Measurements from ENCODE around the gene CCDC188. TPM values are rescaled to one million over a fixed set of nuclear protein-coding genes. Genes with fewer than 3 reads are reported as not detected.

Gene CCDC188
- total RNA-seq, 1 experiment from 2014 or later: not detected

DNA sequence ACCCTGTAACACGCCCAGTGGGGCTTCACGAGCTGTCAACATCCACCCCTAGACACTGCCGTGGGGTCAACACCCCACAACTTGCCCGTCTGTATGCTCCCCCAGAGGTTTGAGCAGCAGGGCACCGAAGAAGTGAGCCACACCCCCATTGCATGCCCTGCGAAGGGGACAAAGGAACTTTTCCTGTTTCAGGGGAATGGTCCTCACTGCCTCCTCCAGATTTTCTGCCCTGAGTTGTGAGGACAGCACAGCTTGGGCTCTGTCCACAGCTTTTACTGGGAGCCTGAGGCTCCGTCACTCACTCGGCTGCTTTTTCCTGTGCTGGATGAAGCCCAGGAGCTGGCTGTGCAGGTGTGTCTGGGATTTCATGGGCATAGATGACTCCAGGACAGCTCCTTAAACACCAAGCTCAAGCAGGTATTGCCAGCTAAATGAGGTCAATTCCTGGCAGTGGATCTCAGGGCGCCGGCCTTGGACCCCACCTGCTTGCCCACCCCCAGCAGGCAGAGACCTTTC lies 40.2 kb upstream of the CCDC188 start:
- H3K36me3 ChIP-seq (replicated peaks; ENCODE audit: control insufficient read depth, insufficient read depth, low read length): no peaks in the 10 kb centered on the region
- no peak for DNase-seq
- no peaks in the 10 kb centered on the region for H3K27me3 ChIP-seq (ENCODE audit: control insufficient read depth, insufficient read depth, low read length)
- no peak overlapping the region for H3K4me3 ChIP-seq (ENCODE audit: insufficient read depth, low read depth, low read length)

DNA sequence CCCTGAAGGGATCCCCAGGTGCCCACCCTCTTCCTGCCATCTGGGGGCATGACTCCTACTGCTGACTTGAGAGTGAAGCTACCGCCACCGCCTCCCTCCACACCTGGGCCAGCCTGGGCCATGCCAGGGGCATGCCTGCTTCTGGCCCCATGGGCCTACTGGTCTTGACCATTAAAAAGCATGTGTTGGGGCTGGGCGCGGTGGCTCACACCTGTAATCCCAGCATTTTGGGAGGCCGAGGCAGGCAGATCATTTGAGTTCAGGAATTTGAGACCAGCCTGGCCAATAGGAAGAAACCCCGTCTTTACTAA lies 37.7 kb upstream of the CCDC188 start:
- Histone ChIP-seq H3K4me3 (ENCODE audit: insufficient read depth, low read depth, low read length) (no peak overlapping the region), H3K36me3 (replicated peaks; ENCODE audit: control insufficient read depth, insufficient read depth, low read length) (no peaks in the 10 kb centered on the region), H3K27me3 (ENCODE audit: control insufficient read depth, insufficient read depth, low read length) (no peaks in the 10 kb centered on the region)
- DNase-seq: no peak

DNA sequence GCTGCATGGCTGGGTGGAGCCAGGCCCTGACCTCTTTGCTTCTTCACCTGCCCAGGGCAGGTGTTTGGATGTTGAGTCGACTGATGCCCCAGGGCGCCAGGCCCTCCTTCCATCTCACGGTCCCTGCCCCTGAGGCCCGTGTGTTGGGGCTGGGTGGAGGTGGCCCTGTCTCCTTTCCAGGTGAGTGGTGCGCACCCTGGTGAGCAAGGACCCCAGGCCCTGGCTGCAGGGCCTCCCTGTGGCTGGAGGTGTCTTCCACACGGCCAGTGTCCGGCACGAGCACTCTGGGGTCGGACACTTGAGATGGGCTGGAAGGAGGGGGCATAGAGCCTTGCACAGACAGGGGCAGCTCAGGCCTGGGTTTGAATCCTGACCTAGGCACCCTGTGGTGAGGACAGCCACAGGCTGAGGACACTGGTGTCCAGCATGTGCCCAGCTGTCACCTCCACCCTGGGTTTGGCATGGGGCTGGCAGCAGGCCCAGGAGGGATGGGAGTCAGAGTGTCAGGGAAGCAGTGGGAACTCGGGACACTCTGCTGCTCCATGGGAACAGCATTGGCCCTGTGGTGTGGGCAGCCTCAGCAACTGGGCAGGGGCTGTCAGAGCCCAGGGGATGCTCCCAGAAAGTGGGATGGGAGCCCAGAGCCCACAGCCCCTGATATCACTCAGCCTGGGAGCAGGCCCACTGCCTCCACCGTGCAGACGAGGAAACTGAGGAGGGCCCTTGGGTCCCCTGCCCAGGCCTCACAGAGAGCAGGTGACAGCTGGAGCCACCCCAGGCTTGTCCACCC lies 37.1 kb upstream of the CCDC188 start:
- DNase-seq: no peak
- no peak overlapping the region for H3K4me3 ChIP-seq (ENCODE audit: insufficient read depth, low read depth, low read length)
- no peaks in the 10 kb centered on the region for H3K36me3 ChIP-seq (replicated peaks; ENCODE audit: control insufficient read depth, insufficient read depth, low read length)
- no peaks in the 10 kb centered on the region for H3K27me3 ChIP-seq (ENCODE audit: control insufficient read depth, insufficient read depth, low read length)

DNA sequence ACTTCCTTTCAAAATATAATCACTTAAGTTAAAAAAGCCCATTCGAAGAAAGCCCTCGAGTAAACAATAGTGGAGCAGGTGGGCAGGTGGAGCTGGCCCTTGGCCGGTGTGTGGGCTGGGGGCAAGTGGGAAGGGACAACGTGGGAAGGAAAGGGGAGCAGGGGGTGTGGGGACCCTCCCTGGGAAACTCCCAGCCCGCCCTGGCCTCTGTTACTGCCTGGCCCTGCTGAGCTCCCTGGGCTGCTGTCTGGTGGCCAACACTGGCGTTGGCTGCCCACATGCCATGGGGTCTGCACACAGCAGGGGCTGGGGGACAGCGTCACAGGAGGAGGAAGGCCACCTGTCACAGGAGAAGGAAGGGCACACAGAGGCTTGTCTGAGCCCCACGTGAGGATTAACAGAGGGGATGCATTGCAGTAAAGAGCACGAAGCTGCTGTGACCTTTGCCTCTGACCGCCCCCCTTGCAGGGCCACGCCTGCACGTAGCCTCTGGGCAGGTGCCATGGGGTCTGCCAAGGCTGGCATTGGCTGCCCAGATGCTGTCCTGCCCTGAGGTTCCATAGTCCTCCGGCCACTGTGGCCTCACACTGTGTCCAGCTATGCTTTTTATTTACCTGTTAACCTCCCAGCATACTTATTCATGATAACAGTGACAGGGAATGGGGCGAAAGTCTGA lies 36.2 kb upstream of the CCDC188 start:
- Histone ChIP-seq H3K27me3 (ENCODE audit: control insufficient read depth, insufficient read depth, low read length) (no peaks in the 10 kb centered on the region), H3K4me3 (ENCODE audit: insufficient read depth, low read depth, low read length) (no peak overlapping the region), H3K36me3 (replicated peaks; ENCODE audit: control insufficient read depth, insufficient read depth, low read length) (no peaks in the 10 kb centered on the region)
- DNase-seq: no peak

DNA sequence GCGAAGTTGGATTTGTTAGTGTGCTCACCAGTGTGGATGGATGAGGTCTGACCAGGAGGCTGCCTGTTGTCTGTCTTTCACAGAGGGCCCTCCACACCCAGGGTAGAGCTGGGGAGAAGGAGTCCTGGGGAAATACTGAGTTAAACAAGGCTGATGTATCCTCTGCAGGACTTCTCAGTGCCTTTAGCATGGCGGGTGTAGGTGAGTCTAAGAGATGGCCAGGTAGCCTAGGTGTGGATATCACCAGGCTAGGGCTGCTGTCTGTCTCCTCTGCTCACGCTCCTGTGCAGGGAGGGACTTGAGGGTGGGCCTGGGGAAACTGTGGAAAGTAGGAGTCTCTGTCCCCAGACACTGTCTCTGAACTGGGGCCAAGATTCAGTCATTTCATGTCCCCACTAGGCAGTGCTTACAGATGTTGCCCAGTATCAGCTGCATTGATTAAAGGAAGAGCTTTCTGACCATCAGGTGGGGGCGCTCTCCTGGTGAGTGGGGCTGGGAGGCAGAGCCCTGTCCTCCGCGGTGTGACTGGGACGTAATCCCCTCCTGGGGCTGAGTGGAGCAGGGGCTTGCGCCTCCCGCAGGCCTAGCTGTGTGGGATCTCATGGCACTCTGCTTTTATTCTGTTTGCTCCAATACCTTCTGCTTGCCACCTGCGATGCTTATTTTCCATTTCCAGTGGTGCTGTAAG lies 35.5 kb upstream of the CCDC188 start:
- H3K4me3 ChIP-seq (ENCODE audit: insufficient read depth, low read depth, low read length): no peak overlapping the region
- no peaks in the 10 kb centered on the region for H3K36me3 ChIP-seq (replicated peaks; ENCODE audit: control insufficient read depth, insufficient read depth, low read length)
- H3K27me3 ChIP-seq (ENCODE audit: control insufficient read depth, insufficient read depth, low read length): no peaks in the 10 kb centered on the region
- DNase-seq: peak; percentile 97

DNA sequence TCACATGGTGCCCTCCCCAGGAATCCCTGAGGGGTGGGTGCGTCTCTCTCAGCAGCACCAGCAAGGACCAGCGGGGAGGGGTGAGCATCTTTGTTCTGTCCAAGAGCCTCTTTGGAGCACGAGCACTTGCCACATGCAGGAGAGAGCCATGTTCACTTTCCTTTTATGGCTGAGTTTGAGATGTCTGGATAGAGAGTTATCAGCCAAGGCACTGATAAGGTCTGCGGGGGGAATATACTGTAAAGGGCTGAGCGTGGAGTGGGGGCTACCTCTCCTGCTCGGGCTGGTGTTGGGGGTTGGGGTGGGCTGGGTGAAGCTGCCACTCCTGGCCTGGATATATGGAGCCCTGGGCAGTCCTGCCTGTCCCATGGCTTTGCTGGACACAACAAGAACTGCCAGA lies 34.9 kb upstream of the CCDC188 start:
- DNase-seq: no peak
- H3K27me3 ChIP-seq (ENCODE audit: control insufficient read depth, insufficient read depth, low read length): no peaks in the 10 kb centered on the region
- no peak overlapping the region for H3K4me3 ChIP-seq (ENCODE audit: insufficient read depth, low read depth, low read length)
- H3K36me3 ChIP-seq (replicated peaks; ENCODE audit: control insufficient read depth, insufficient read depth, low read length): no peaks in the 10 kb centered on the region

DNA sequence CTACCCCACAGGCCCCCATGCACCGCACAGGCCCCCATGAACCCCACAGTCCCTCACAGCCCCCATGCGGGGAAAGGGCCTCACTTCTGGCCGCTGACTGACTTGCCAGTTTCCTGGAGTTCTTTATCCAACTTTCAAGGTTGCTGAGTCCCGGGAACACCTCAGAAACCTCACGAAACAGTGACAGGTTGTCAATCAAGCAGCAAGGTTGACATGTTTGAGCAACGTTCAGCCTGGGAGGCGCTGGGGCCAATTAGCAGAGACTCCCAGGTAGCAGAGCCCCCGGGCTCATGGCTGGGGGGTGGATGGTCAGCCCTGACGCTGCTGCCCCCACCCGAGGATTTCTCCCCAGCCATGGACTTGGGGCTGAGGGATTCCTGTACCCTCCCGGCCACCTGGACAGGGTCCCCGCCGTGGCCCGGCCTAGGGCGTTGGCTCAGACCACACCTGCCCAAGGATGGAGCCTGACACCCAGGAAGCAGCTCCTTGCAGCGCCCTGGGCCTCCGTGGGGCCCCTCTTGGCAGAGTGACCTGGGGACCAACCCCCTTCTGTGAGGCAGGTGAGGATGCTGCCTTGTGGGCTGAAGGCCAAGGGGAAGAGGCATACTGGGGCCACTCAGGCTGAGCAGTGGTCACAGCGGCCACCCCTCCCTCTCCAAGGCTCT lies 33.8 kb upstream of the CCDC188 start:
- Histone ChIP-seq H3K36me3 (replicated peaks; ENCODE audit: control insufficient read depth, insufficient read depth, low read length) (no peaks in the 10 kb centered on the region), H3K27me3 (ENCODE audit: control insufficient read depth, insufficient read depth, low read length) (no peaks in the 10 kb centered on the region), H3K4me3 (ENCODE audit: insufficient read depth, low read depth, low read length) (no peak overlapping the region)
- no peak for DNase-seq

DNA sequence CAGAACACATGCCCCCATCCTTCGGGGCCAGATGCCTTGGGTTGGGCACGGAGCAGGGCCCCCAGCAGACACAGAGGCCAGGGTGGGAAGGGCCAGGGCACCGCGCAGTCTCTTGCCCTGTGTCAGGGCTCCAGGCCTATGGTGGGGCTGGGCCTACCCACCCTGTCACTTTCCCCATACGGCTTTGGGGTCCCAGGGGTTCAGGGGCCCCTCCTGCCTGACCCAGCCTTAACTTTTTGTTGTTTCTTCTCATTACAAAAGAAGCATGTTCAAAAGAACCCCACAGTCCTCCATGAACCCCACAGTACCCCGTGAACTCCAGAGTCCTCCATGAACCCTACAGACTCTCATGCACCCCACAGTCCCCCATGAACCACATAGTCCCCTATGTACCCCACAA lies 33.0 kb upstream of the CCDC188 start:
- no peaks in the 10 kb centered on the region for H3K27me3 ChIP-seq (ENCODE audit: control insufficient read depth, insufficient read depth, low read length)
- no peak overlapping the region for H3K4me3 ChIP-seq (ENCODE audit: insufficient read depth, low read depth, low read length)
- H3K36me3 ChIP-seq (replicated peaks; ENCODE audit: control insufficient read depth, insufficient read depth, low read length): no peaks in the 10 kb centered on the region
- no peak for DNase-seq

DNA sequence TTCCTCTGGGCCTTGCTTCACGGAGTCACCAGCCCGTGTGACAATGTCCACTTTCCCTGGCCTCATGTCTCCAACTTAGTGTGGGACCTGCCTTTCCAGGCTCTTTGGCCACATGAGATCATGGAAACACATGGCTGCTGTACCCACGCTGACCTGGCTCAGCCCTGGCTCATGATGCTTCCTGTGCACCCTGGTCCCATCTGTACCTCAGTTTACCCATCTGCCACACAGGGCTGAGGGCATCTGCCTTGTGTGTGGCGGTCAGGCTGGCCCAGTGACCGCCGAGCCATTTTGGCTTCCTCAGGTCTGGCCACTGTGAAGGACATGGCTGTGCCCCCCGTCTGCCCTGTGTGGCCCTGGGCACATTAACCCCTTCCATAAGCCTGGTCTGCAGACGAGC lies 32.2 kb upstream of the CCDC188 start:
- H3K4me3 ChIP-seq (ENCODE audit: insufficient read depth, low read depth, low read length): no peak overlapping the region
- no peaks in the 10 kb centered on the region for H3K27me3 ChIP-seq (ENCODE audit: control insufficient read depth, insufficient read depth, low read length)
- H3K36me3 ChIP-seq (replicated peaks; ENCODE audit: control insufficient read depth, insufficient read depth, low read length): no peaks in the 10 kb centered on the region
- no peak for DNase-seq

DNA sequence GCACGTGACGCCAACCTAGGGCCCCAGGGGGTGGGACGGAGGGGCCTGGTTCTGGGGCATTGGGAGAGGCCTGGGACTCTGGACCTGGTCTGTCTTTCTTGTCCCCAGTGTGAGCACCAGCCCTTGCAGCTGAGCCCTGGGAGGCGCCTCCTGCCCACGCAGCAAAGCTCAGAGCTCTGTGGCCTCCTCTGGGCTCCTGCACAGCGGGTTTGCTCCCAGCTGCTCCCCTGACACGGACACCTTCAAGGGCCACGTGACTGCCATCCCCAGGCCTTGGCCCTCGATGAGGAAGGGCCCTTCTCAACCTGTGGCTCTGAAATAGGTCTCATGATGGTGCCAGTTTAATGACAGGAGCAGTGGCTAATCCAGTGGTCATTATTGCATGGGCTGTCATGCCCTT lies 31.5 kb upstream of the CCDC188 start:
- no peak for DNase-seq
- H3K4me3 ChIP-seq (ENCODE audit: insufficient read depth, low read depth, low read length): no peak overlapping the region
- H3K27me3 ChIP-seq (ENCODE audit: control insufficient read depth, insufficient read depth, low read length): no peaks in the 10 kb centered on the region
- H3K36me3 ChIP-seq (replicated peaks; ENCODE audit: control insufficient read depth, insufficient read depth, low read length): no peaks in the 10 kb centered on the region

DNA sequence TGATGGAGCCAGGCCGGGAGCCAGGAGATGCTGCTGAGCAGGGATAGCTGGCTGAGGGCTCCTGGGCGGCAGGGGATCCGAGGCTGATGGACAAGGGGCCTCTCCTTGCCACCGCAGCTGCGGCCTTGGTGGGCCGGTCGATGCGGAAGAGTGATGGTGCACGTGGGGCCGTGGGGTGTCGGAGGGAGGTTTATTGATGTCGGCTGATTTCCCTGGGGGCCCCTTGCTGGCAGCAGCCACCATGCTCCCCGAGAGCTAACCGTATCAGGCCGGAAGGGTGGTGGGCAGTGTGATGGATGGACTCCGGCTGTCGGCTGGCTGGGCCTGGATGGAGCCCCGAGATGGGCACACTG lies 31.0 kb upstream of the CCDC188 start:
- no peak overlapping the region for H3K4me3 ChIP-seq (ENCODE audit: insufficient read depth, low read depth, low read length)
- H3K27me3 ChIP-seq (ENCODE audit: control insufficient read depth, insufficient read depth, low read length): no peaks in the 10 kb centered on the region
- H3K36me3 ChIP-seq (replicated peaks; ENCODE audit: control insufficient read depth, insufficient read depth, low read length): no peaks in the 10 kb centered on the region
- no peak for DNase-seq

DNA sequence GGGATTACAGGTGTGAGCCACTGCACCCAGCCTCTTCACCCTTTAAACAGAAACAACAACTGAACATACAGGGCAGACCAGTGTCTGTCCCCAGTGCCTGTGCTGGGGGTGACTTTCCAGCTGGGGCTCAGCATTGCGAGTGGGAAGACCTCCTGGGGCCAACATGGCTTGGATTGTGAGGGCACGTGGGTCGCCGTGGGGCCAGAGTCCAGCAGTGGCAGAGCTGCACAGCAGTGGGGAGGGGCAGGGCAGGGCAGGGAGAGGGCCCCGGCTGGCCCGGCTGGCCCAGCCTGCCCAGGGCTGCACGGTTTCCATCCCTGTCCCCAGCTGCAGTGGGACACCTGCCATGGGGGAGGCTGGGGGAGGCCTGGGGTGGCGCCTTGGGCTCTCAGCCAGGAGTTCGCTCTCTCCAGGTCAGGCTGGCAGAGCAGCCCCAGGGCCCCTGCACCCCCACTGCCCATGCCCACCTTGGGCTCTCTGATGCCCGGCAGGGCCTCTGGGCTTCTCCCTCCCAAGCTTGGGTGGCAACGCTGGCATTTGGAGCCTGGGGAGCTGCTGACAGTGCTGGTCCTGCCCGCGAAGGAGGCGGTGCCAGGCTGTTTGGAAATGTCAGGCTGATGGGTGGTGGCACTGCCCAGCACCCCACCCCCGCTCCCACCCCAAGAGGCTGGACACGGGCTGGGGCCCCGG lies 30.5 kb upstream of the CCDC188 start:
- Histone ChIP-seq H3K27me3 (ENCODE audit: control insufficient read depth, insufficient read depth, low read length) (no peaks in the 10 kb centered on the region), H3K36me3 (replicated peaks; ENCODE audit: control insufficient read depth, insufficient read depth, low read length) (no peaks in the 10 kb centered on the region), H3K4me3 (ENCODE audit: insufficient read depth, low read depth, low read length) (no peak overlapping the region)
- DNase-seq: no peak

DNA sequence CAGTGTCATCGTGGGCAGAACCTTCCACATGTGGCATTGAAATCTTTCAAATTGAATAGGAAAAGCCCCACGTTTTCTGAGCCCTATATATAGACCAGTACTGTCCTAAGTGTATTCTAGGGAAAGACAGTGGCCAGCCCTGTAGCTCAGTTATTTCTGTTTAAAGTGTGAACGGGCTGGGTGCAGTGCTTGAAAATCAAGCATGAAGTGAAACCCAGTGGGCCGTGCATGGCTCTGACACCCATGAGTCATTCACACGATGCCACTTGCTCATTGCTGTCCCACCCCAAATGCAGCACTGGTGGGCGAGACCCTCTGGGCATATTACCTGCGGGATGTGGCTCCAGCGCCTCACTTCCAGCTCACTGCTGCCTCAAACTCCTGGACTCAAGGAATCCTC lies 29.8 kb upstream of the CCDC188 start:
- no peak for DNase-seq
- H3K4me3 ChIP-seq (ENCODE audit: insufficient read depth, low read depth, low read length): no peak overlapping the region

DNA sequence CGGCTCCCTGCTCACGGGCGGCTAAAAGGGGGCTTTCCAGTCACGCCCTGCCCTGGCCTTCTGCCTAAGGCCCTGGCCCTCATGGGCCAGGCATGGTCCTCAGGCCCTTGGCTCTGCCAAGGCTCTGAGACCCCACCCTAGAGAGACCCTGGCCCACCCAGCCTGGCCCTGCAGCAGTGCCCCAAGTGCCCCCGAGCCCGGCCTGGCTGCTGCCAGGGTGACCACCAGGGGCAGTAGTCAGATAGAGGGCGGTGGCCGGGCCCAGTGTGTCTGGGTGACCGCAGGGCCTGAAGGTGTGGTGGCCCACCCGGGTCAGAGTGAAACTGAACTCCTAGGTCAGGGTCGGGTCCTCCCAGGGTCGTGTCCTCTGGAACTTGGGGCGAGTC lies 29.4 kb upstream of the CCDC188 start:
- Histone ChIP-seq H3K36me3 (replicated peaks; ENCODE audit: control insufficient read depth, insufficient read depth, low read length) (no peaks in the 10 kb centered on the region), H3K4me3 (ENCODE audit: insufficient read depth, low read depth, low read length) (no peak overlapping the region), H3K27me3 (ENCODE audit: control insufficient read depth, insufficient read depth, low read length) (no peaks in the 10 kb centered on the region)
- DNase-seq: peak; percentile 87

More for the DNA sequence above, 29.8 kb upstream of the CCDC188 start:
- H3K36me3 ChIP-seq (replicated peaks; ENCODE audit: control insufficient read depth, insufficient read depth, low read length): no peaks in the 10 kb centered on the region
- H3K27me3 ChIP-seq (ENCODE audit: control insufficient read depth, insufficient read depth, low read length): no peaks in the 10 kb centered on the region
